NCI-H187 (cell line): Measurements from ENCODE around the gene LRRC17.
"Not testable (repeated sequence)": the region's sequence is repeated elsewhere in the genome, so short reads cannot be mapped to it uniquely, and the experiment has no call there.

ENCODE experiments used
- DNase-seq, 2 experiments: peaks; one replicate each; lab custom pipeline; 2025; lab: John Stamatoyannopoulos, UW

Gene LRRC17

DNA sequence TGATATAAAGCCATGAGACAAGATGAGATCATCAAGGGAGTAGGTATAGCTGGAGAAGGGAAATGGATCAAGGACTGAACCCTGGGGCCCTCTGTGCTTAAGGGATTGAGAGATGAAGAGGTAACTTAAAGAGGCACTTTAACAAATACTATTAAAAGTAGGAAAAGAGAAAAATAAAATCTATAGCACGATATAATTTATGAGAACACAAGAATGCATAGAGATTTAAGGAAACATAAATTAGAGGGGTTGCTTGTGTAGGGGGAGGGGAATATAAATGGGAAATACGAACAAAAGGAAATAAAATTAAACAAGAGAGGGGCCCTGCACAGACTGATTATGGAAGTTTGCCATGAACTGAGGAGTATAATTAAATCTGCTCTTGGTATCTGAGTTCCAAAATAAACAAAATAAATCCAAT lies 15.6 kb upstream of the LRRC17 start:
- DNase-seq, result no peak

DNA sequence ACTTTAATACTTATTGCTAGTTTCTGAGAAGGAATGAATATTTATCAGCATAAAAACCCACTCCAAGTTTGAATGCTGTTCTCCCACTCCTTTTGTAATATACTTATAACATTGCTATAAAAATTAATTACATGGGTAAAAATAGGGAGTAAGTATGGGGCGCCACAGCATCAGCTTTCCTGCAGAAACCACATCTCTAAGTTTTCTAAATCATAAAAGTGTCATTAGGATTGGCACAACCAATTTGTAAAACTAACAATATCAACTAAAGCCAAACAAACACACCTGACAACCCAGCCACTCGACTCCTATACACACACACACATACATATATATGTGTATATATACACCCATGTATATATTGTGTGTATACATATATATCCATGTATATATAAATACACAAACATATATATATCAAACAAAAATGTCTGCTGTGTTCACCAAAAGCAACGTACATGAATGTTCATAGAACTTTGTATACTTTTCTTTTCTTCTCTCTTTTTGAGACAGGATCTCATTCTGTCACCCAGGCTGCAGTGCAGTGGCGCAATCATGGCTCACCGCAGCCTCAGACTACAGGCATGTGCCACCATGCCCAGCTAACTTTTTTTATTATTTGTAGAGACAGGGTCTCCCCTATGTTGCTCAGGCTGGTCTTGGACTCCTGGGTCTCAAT lies 14.8 kb upstream of the LRRC17 start:
- DNase-seq, result no peak

DNA sequence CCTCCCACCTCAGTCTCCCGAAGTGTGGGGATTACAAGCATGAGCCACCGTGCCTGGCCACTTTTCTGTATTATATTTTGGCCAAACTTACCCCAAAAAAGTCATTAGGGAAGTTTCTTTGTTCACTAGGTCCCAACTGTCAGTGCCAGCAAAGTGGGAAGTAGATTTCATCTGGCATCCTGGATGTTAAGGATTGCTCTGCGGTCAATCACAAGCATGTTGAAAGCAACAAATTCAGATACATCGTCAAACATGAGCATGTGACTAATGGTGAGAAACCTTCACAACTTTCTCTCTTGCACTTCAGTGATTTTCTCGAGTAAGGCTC lies 14.3 kb upstream of the LRRC17 start:
- DNase-seq, result no peak

DNA sequence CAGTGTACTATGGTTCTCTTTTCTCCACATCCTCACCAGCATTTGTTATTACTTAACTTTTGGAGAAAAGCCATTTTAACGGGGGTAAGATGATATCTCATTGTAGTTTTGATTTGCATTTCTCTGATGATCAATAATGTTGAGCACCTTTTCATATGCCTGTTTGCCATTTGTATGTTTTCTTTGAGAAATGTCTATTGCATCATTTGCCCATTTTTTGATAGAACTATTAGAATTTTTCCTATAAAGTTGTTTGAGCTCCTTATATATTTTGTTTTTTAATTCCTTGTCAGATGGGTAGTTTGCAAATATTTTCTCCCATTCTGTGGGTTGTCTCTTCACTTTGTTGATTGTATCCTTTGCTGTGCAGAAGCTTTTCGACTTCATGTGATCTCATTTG lies 10.7 kb upstream of the LRRC17 start:
- DNase-seq, result not testable (repeated sequence)

DNA sequence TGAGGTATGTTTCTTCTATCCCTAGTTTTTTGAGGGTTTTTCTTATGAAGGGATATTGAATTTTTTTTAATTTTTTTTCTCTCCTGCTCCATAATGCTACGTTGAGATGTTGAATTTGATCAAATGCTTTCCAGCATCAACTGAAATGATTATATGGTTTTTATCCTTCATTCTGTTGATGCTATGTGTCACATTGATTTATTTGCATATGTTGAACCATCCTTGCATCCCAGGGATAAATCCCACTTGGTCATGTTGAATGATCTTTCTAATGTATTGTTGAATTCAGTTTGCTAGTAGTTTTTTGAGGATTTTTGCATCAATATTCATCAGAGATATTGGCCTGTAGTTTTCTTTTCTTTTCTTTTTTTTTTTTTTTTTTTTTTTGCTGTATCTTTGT lies 9.2 kb upstream of the LRRC17 start:
- not testable (repeated sequence) for DNase-seq

DNA sequence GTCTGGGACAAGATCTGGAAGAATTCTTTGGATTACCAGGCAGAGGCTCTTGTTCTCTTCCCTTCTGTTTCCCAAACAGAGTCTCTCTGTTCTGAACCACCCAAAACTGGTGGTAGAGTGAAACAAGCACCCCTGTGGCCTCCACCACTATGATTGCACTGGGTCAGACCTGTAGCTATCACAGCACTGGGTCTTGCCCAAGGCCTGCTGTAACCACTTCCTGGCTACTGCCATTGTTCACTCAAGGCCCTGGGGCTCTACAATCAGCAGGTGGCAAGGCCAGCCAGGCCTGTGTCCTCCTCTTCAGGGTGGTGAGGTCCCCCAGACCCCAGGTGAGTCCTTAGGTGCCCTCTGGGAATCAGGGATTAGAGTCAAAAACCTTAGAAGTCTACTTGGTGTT lies 4.1 kb upstream of the LRRC17 start:
- DNase-seq, result no peak

DNA sequence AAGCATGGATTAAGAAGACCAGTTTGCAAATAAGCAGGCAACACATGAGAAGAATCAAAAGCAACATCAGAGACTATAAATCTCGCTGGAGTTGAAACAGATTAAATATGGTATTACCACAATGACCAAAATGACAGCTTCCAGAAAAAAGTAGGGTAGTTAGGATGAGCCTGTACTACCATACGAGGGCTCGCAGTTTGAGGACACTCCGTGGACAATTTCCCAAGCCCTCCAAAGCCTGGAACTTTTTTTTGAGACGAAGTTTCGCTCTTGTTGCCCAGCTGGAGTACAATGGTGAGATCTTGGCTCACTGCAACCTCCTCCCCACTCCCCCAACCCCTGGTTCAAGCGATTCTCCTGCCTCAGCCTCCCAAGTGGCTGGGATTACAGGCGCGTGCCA lies 1.0 kb downstream of the LRRC17 start:
- DNase-seq, result no peak

DNA sequence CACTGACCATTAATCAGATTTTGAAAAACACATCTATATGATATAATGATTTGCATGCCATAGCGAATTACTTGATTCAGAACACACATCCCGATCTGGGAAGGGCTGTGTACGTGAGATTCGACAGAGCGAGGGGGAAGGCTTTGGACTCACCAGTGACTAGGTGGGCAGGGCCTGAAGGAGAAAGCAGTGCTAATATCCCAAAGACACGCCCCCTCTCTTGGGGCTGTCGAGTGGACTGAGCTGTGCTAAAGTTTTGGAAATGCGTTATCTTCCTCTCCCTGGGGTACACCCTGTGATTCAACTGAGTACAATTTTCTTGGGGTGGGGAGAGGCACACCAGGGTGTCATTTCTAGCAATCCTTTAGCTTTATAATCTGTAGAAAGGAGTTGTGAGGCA lies 1.8 kb downstream of the LRRC17 start:
- no peak for DNase-seq

DNA sequence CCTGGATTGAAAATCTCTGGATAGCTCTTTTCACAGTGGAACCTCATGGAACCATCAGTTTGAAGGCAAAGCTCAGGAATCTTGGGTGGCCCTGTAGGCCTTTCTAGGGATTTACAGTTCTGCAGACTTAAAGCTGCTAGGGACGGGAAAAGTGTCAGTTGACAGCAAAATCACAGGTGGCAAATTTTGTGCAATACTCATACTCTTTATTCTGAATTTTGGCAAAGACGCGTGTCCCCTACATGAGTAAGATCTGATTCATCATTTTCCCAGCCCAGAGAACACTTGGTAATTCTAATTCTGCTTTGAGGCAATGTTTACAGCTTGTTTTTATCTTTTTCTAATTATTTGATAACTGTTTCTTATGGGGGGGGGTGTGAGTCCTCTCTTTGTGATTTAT lies 3.6 kb downstream of the LRRC17 start:
- no peak for DNase-seq

DNA sequence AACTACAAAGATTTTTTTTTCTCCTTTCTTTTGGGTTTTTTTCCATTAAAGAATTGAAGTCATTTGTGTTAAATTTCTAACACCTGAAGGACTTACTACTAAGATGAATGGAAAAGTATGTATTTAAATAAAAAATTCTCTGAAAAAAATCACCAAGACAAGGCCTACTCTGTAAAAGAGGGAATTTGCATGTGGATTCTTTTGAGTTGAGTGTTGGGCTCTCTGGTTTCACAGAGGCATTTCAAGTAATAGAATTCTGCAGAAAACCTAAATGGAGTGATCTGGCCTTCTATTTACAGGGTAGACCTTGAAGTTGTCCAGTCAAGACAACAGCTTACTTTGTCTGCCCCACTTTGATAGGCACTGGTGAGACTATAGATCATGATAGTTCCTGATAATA lies 4.1 kb downstream of the LRRC17 start:
- DNase-seq, result no peak

DNA sequence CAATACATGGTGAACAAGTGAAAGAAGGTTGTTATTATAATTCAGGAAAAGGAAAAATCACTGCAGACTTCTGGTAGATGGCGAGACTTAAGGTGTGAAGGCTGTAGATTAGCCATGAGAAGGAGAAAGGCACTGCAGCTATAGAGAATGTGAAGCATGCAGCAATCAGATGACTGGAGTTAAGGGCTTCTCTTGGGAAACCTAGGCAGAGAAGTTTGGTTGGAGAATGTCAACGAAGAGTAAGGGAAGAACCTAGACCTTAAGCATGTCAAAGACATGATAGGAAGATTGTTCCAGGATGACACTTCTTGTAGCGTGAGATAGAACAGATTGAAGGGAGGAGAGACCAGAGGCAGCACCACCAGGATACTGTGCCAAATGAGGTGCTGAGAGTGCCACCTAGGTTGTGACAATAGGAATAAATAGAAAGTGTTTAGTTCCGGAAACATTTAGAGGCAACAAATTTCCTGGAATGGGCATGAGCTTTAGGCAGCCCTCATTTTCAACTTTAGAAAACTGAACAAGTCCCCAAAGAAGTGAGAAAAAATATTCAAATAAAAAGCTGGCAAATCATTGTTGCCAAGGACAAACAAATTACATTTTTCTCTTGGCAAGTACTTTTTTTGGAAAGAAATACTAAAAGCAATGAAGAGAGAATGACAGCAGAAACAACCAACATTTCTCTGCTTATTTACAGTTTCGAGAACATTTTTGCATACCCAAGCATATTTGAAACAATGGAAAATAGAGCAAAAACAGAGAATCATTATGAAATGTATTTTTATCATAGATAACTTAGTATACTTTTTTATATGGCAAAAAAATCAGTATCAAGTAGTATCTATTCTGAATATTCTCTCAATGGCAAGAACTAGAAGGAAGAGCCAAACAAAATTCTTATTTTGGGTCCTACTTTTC lies 4.9 kb downstream of the LRRC17 start:
- DNase-seq, result no peak

DNA sequence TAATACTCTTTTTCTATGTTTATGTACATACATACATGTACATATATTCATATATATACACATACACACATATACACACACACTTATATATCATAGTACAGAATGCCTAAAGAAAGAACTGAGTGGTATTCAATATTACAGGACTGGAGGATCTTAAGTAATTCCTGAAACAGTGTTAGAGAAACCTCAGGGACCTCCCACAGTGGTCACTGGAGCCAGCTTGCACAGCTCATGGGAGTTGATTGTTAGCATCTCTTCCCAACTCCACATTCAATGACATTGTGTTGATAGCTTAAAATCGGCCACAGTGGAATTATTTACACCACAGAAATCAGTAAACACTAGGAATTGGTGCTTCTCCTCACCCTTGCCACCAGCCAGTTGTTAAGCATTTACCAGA lies 6.0 kb downstream of the LRRC17 start:
- DNase-seq, result no peak

DNA sequence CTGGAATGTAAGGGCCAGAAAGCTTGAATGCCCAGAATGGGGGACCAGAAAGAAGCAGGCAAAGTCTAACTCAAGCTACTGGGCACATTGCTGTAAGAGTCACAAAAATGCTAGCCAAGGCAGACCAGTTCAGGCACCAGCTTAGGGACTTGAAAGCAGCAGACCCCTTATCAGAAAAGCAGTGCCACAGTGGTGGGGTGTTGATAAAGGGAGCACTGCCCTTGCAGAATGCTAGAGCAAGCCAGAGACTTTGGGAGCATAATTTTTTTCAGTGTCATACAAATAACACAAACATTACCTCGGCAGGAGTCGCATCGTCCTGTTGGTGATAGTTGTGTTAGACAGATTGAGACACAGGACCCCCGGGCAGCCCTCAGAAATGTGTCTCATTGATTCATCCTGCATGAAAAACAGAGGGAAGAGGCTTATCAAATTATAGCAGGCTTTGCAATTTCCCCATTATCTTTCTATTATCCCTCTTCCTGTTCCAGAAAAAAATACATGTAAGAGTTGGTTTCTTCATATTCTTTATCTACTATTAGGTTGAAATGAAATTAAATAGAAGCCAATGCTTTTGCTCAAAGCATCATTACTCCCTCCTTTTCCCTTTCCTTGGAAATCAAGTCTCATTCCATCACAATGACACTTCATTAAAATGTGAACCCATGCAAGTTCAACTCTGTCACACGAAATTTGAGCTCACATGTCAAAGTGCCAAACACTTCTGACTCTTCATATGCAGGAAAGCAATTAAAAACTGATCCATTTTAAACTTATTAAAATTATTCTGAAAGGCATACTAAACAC lies 13.4 kb downstream of the LRRC17 start:
- no peak for DNase-seq

DNA sequence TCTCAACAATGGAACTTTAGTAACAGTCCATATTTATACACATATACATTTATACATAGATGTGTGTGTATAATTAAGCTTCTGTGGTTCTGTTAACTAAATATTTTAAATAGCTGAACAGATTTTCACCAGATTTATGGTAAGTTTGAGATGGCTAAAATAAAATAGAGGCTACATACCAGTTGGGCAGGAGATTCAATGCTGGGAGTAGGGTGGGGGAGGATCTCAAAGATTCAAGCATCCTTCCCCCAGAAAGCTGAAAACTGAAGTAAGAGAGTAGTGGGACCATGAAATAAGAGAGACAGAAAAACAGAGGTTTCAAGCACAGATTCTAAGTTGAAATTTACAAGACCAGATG lies 14.0 kb downstream of the LRRC17 start:
- DNase-seq, result no peak

DNA sequence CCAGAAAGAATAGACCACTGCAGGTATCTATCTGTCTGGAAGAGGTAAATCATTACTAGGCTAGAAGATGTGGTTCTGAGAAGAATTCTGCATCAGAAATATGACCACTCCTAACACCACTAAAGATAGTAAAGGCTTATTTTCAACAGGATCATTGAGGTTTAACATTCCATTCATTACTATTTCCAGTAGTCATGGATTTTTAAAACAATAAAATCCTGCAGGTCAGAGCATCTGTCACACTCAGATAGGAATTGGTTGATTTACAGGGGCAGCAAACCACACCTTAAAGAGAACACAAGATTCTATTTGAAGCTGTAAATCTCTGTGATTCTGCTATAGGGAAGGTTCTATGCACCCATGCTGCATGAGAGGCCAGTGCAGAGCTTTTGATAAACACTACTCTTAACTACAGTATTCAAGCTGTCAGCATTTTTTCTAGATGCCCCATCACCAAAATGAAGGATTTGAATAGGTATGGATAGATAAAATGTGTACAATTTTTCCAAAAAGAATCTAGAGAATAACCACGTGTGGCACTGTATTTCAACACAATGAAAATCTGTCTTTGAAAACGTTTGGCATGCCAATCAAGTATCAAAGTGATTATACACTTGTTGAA lies 14.6 kb downstream of the LRRC17 start:
- no peak for DNase-seq

DNA sequence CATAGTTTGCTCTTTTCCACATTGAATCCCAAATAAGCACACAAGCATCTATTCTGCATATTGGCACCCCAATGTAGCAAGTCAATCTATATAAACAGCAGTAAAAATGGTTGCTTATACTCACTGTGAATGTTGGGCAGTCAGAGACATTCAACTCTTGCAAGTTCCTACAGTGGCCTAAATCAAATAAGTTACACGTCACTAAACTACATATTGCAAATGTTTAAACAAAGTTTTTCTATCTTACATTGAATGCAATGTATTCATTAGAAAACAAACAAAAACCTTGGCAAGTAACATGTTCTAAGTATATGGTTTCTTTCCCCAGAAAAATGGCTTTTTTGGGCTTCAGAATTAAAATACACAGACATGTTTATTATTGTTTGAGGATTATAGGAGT lies 19.0 kb downstream of the LRRC17 start:
- DNase-seq, result no peak

DNA sequence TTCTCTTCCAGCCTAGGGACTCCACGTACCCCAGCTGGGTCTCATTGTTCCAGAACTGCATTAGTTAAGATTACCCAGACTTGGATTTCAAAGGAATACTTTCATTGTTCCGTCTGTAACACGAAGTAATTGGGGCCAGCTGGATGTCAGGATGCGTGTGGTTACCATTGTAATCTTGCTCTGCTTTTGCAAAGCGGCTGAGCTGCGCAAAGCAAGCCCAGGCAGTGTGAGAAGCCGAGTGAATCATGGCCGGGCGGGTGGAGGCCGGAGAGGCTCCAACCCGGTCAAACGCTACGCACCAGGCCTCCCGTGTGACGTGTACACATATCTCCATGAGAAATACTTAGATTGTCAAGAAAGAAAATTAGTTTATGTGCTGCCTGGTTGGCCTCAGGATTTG lies 21.0 kb downstream of the LRRC17 start:
- no peak for DNase-seq

DNA sequence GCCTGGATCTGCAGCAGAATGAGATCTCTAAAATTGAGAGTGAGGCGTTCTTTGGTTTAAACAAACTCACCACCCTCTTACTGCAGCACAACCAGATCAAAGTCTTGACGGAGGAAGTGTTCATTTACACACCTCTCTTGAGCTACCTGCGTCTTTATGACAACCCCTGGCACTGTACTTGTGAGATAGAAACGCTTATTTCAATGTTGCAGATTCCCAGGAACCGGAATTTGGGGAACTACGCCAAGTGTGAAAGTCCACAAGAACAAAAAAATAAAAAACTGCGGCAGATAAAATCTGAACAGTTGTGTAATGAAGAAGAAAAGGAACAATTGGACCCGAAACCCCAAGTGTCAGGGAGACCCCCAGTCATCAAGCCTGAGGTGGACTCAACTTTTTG lies 21.4 kb downstream of the LRRC17 start:
- DNase-seq, result no peak

DNA sequence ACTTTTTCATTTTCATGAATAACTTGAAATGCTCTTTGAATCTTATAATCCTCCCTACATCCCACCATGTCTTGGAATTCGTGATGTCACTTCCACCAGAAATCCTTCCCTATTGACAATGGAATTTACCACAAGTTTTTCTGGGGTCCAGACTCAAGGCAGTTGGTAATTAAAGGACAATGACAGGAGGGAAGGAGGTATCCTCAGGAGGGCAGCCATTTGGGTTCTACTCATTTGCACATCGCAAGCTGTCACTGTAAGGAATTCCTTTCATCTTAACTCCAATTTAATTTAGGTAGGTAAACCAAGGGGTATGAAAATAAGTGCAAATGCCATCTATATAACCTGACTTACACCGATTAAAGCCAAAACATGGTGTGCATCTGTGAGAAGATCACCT lies 21.9 kb downstream of the LRRC17 start:
- DNase-seq, result no peak

DNA sequence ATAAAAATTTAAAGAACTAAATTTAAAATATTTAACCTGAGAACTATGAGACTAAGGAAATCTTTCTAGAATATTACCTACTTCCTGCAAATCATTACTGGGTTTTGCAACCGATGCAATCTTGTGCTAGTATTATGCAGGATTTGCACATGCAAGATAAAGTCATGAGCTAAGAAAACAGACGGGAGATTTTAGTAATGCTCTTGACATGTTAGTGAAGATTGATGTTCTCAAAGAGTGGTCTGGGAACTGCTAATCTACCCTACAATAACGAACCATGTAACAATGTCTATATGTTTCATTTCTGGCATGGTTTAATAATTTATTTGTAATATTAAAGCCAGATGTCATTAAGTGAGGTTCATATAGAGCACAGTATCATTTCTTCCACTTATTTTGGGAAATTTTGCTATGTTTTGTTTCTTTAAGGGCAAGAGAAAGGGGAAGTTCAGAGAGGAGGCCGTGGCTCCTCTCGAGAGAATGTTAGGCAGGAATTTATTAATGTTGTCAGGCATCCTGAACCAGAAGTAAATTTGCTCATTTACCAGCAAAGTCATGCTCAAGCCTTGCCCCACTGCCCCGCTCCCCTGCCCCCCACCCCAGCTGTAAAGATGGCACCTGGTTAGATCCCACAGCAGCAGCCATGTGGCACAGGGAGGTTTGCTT lies 22.8 kb downstream of the LRRC17 start:
- no peak for DNase-seq

DNA sequence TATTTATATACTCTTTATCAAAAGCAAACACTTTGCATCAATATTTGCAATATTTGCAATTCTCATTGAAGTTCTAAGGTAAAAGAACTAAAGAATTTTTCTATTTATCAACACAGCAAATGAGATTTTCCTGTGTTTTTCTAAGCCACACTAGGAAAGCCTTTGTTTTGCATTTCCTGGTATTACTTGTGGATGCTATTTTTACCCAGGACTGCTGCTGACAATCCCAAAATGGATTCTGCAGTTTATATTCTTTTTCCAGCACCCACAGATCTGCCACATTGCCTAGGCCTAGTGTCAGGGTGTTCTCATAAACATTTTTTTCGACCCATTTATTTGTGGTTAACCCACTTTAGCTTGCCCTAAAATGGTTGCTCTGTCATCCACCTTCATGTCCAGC lies 25.9 kb downstream of the LRRC17 start:
- no peak for DNase-seq
